H1 (cell line): ENCODE data around the gene TK2. TPM values are rescaled to one million over a fixed set of nuclear protein-coding genes. Genes with fewer than 3 reads are reported as not detected.

Source experiments
- CHD7 ChIP-seq: fragments of 300-600 bp; sonication (generic); IDR thresholded peaks from 2 replicates; pipeline ENCODE4 v1.7.1; 2012; ENCODE audit warnings: low read length, moderate library complexity, mild to moderate bottlenecking, inconsistent platforms; ENCODE audit not compliant: insufficient replicate concordance
- GTF2F1 ChIP-seq: IDR thresholded peaks from 2 replicates; pipeline ENCODE4 v1.6.1; 2012; ENCODE audit warnings: low read depth, low read length, improper control_type of control experiment, borderline replicate concordance
- HDAC2 ChIP-seq, 2 experiments: fragments of 300-600 bp in 1 of 2; sonication (generic) in 1 of 2; IDR thresholded peaks; 2 replicates each; pipeline ENCODE4 v1.6.1; 2011 to 2012; ENCODE audit warnings: low read depth in 2 of 2, low read length in 2 of 2, mild to moderate bottlenecking in 2 of 2, moderate library complexity in 2 of 2, borderline replicate concordance in 1 of 2, inconsistent platforms in 1 of 2
- KDM5A ChIP-seq: fragments of 200-600 bp; IDR thresholded peaks from 2 replicates; pipeline ENCODE4 v1.7.1; 2012; ENCODE audit warnings: mild to moderate bottlenecking, low read length, inconsistent platforms, mixed read lengths
- RNF2 ChIP-seq: fragments of 200-900, 300-1000 bp; sonication (generic); IDR thresholded peaks from 2 replicates; pipeline ENCODE4 v1.7.1; 2016; ENCODE audit warnings: borderline replicate concordance, low read depth, mild to moderate bottlenecking, antibody characterized with exemption, low read length; ENCODE audit not compliant: poor library complexity, severe bottlenecking; ENCODE audit errors: missing control alignments
- SIRT6 ChIP-seq: IDR thresholded peaks from one replicate; pipeline ENCODE4 v1.7.1; 2012; ENCODE audit warnings: low read length, inconsistent platforms
- TEAD4 ChIP-seq: IDR thresholded peaks from 2 replicates; pipeline ENCODE4 v1.6.1; 2012; ENCODE audit warnings: low read depth, low read length, inconsistent platforms, mixed read lengths
- polyA plus RNA-seq, 7 experiments: library from polyadenylated mRNA; depleted of rRNA in 3 of 7; stranded (reverse) in 5 of 7; unstranded in 2 of 7; fragments of >200 nt in 5 of 7; fragments of 200-250 nt in 2 of 7; gene quantifications; 1 replicate in 5 of 7; 2 replicates in 1 of 7; 4 replicates in 1 of 7; pipeline versions ENCODE4 v1.2.1 to v1.2.3, GENCODE V29; 2011 to 2013; ENCODE audit warnings: missing spikeins in 2 of 7, mixed read lengths in 2 of 7
- total RNA-seq: library from RNA; stranded (reverse); fragmentation: NEBNext Ultra II Directional; extraction: Animal tissue kit (Norgen Biotek cat#: 25700); gene quantifications from 2 replicates; pipeline ENCODE4 v1.2.1, GENCODE V29; 2021
- TF ChIP-seq, protein P1 (sequence below): IDR thresholded peaks from 2 replicates; pipeline ENCODE4 v1.6.1; 2012; ENCODE audit warnings: inconsistent platforms

The TK2 gene
- total and polyA plus RNA-seq, 2 of the 8 experiments (the other 6 are each of a cell fraction or from before 2014, with no cell fraction given): 2.7 to 3.6 TPM

- no peak for TF ChIP-seq CHD7
- no peak for TF ChIP-seq TEAD4
- no peak for TF ChIP-seq RNF2
- TF ChIP-seq SIRT6: no peak
- TF ChIP-seq HDAC2 (IDR thresholded peaks at IDR 0.05; ENCODE audit: borderline replicate concordance in 1 of 2, low read depth in 2 of 2, low read length in 2 of 2): no peak
- TF ChIP-seq KDM5A: no peak
- no peak; the same call in 1 of the 2 replicates for TF ChIP-seq GTF2F1
- TF ChIP-seq, protein P1, sequence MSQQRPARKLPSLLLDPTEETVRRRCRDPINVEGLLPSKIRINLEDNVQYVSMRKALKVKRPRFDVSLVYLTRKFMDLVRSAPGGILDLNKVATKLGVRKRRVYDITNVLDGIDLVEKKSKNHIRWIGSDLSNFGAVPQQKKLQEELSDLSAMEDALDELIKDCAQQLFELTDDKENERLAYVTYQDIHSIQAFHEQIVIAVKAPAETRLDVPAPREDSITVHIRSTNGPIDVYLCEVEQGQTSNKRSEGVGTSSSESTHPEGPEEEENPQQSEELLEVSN: no peak
These were observed at the start of gene TK2 (continued) for GRCh38 chr16:66549284-66550131.
